Mesothelial cell of epicardium (in vitro differentiated cells): ENCODE data around the gene IL22RA1. TPM values are rescaled to one million over a fixed set of nuclear protein-coding genes. Genes with fewer than 3 reads are reported as not detected.

Experiments used
- DNase-seq, 2 experiments: peaks; one replicate each; pipeline ENCODE4 v3.0.0; 2021; ENCODE audit warnings: low spot score in 2 of 2; ENCODE audit not compliant: unreplicated experiment in 2 of 2
- H3K27ac Mint-ChIP-seq: 2 replicates; pipeline ENCODE4 v1.8.0; 2021; ENCODE audit warnings: mixed read lengths
- H3K27me3 Mint-ChIP-seq: 2 replicates; pipeline ENCODE4 v1.8.0; 2021; ENCODE audit warnings: low read depth, mixed read lengths
- H3K36me3 Mint-ChIP-seq: 2 replicates; pipeline ENCODE4 v1.8.0; 2021; ENCODE audit warnings: mixed read lengths
- H3K4me1 Mint-ChIP-seq: 2 replicates; pipeline ENCODE4 v1.8.0; 2021; ENCODE audit warnings: mixed read lengths
- H3K4me3 Mint-ChIP-seq: 2 replicates; pipeline ENCODE4 v1.8.0; 2021; ENCODE audit warnings: mild to moderate bottlenecking, moderate library complexity, mixed read lengths
- H3K9me3 Mint-ChIP-seq: 2 replicates; pipeline ENCODE4 v1.8.0; 2021; ENCODE audit warnings: mixed read lengths
- total RNA-seq: library from RNA; stranded (reverse); gene quantifications from 3 replicates; pipeline ENCODE4 v1.2.1, GENCODE V29; 2021
- TF ChIP-seq, protein P1 (sequence below): fragments of 200-600 bp; sonication (generic); IDR thresholded peaks from one replicate; pipeline ENCODE4 v1.5.0; 2021; ENCODE audit warnings: antibody characterized with exemption; ENCODE audit not compliant: unreplicated experiment

Gene IL22RA1
- total RNA-seq, 1 donor from 2014 or later: 0.09 TPM

GRCh38 chr1:24136956-24137539 is 5.9 kb downstream of the IL22RA1 start:
- no peaks in the 10 kb centered on the region for H3K36me3 Mint-ChIP-seq
- no peak overlapping the region for H3K27ac Mint-ChIP-seq
- no peak for DNase-seq
- H3K4me3 Mint-ChIP-seq: no peak overlapping the region
- peaks cover 3% of the 10 kb centered on the region for H3K4me1 Mint-ChIP-seq
- TF ChIP-seq, protein P1, sequence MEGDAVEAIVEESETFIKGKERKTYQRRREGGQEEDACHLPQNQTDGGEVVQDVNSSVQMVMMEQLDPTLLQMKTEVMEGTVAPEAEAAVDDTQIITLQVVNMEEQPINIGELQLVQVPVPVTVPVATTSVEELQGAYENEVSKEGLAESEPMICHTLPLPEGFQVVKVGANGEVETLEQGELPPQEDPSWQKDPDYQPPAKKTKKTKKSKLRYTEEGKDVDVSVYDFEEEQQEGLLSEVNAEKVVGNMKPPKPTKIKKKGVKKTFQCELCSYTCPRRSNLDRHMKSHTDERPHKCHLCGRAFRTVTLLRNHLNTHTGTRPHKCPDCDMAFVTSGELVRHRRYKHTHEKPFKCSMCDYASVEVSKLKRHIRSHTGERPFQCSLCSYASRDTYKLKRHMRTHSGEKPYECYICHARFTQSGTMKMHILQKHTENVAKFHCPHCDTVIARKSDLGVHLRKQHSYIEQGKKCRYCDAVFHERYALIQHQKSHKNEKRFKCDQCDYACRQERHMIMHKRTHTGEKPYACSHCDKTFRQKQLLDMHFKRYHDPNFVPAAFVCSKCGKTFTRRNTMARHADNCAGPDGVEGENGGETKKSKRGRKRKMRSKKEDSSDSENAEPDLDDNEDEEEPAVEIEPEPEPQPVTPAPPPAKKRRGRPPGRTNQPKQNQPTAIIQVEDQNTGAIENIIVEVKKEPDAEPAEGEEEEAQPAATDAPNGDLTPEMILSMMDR: no peak
- no peaks in the 10 kb centered on the region for H3K27me3 Mint-ChIP-seq
- H3K9me3 Mint-ChIP-seq: no peaks in the 10 kb centered on the region

- H3K9me3 Mint-ChIP-seq: peaks cover 19% of the 10 kb centered on the region
- peaks cover 3% of the 10 kb centered on the region for H3K4me1 Mint-ChIP-seq
- no peak for DNase-seq
- H3K27ac Mint-ChIP-seq: no peak overlapping the region
- TF ChIP-seq, protein P1: no peak
- H3K27me3 Mint-ChIP-seq: no peaks in the 10 kb centered on the region
- no peak overlapping the region for H3K4me3 Mint-ChIP-seq
- no peaks in the 10 kb centered on the region for H3K36me3 Mint-ChIP-seq
Observed at GRCh38 chr1:24134376-24134775, 8.6 kb downstream of the IL22RA1 start.

DNA sequence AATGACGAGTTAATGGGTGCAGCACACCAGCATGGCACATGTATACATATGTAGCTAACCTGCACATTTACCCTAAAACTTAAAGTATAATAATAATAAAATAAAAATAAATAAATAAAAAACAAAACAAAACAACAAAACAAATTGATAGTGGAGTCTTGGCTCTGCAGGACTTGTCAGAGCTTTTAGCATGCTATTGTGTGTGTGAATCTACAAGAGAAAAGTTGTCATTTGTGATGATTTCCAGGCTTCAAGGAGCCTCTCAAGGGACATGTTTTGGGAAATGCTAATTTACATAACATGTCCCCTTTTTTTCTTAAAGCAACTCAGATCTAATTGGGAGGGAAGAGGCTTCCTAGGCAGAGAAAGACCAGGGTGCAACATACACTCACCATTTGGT is 9.1 kb downstream of the IL22RA1 start:
- H3K27ac Mint-ChIP-seq: no peak overlapping the region
- H3K27me3 Mint-ChIP-seq: no peaks in the 10 kb centered on the region
- TF ChIP-seq, protein P1: no peak
- peaks cover 19% of the 10 kb centered on the region for H3K9me3 Mint-ChIP-seq
- no peak overlapping the region for H3K4me3 Mint-ChIP-seq
- H3K36me3 Mint-ChIP-seq: no peaks in the 10 kb centered on the region
- no peak for DNase-seq
- H3K4me1 Mint-ChIP-seq: peaks cover 3% of the 10 kb centered on the region

GRCh38 chr1:24130385-24130784 is 12.6 kb downstream of the IL22RA1 start:
- peaks cover 19% of the 10 kb centered on the region for H3K9me3 Mint-ChIP-seq
- DNase-seq: no peak
- H3K4me1 Mint-ChIP-seq: no peaks in the 10 kb centered on the region
- no peak overlapping the region for H3K27ac Mint-ChIP-seq
- no peaks in the 10 kb centered on the region for H3K27me3 Mint-ChIP-seq
- H3K4me3 Mint-ChIP-seq: no peak overlapping the region
- no peaks in the 10 kb centered on the region for H3K36me3 Mint-ChIP-seq
- TF ChIP-seq, protein P1: no peak

- H3K27ac Mint-ChIP-seq: no peak overlapping the region
- H3K9me3 Mint-ChIP-seq: peaks cover 19% of the 10 kb centered on the region
- no peaks in the 10 kb centered on the region for H3K4me1 Mint-ChIP-seq
- no peak overlapping the region for H3K4me3 Mint-ChIP-seq
- no peaks in the 10 kb centered on the region for H3K27me3 Mint-ChIP-seq
- TF ChIP-seq, protein P1: no peak
- DNase-seq: no peak
- H3K36me3 Mint-ChIP-seq: no peaks in the 10 kb centered on the region
Observed at GRCh38 chr1:24127801-24128363, 15.1 kb downstream of the IL22RA1 start.
